Measurements from ENCODE around the gene TYW3. TPM values are rescaled to one million over a fixed set of nuclear protein-coding genes. Genes with fewer than 3 reads are reported as not detected.

TYW3 gene
- total and polyA plus RNA-seq, 5 donors: 18.7 to 25.1 (median 23.5) TPM

- H3K4me1 ChIP-seq (ENCODE audit: control insufficient read depth, insufficient read depth, low read length): no peaks in the 10 kb centered on the region
- no peak for ATAC-seq
Observed at GRCh38 chr1:74790453-74790852, 57.5 kb downstream of the TYW3 start.

GRCh38 chr1:74791491-74791890 lies 58.5 kb downstream of the TYW3 start:
- peaks cover 2% of the 10 kb centered on the region for H3K27me3 ChIP-seq (ENCODE audit: control insufficient read depth, insufficient read depth)
- 34% methylated on average over 2 of the region's 2 CpGs for WGBS
- ATAC-seq: no peak
- no peak overlapping the region for H3K4me3 ChIP-seq (ENCODE audit: low read length)
- H3K9me3 ChIP-seq (ENCODE audit: control insufficient read depth, low read length): no peaks in the 10 kb centered on the region
- intact Hi-C loops (cut with DNase I): no loop called here
- DNase-seq: no peak
- H3K27ac ChIP-seq (ENCODE audit: low read length): no peak overlapping the region
- no peaks in the 10 kb centered on the region for H3K4me1 ChIP-seq (ENCODE audit: control insufficient read depth, insufficient read depth, low read length)

More at GRCh38 chr1:74790453-74790852, 57.5 kb downstream of the TYW3 start:
- peaks cover 2% of the 10 kb centered on the region for H3K27me3 ChIP-seq (ENCODE audit: control insufficient read depth, insufficient read depth)
- H3K27ac ChIP-seq (ENCODE audit: low read length): no peak overlapping the region
- DNase-seq: no peak
- H3K4me3 ChIP-seq (ENCODE audit: low read length): no peak overlapping the region
- intact Hi-C loops (cut with DNase I): no loop called here
- no peaks in the 10 kb centered on the region for H3K9me3 ChIP-seq (ENCODE audit: control insufficient read depth, low read length)

- Histone ChIP-seq H3K4me1 (ENCODE audit: control insufficient read depth, insufficient read depth, low read length) (no peaks in the 10 kb centered on the region), H3K27me3 (ENCODE audit: control insufficient read depth, insufficient read depth) (no peaks in the 10 kb centered on the region), H3K9me3 (ENCODE audit: control insufficient read depth, low read length) (no peaks in the 10 kb centered on the region), H3K4me3 (ENCODE audit: low read length) (no peak overlapping the region), H3K27ac (ENCODE audit: low read length) (no peak overlapping the region)
- no peak for DNase-seq
- ATAC-seq: no peak
- intact Hi-C loops (cut with DNase I): no loop called here
Observed at GRCh38 chr1:74799119-74799657, 66.2 kb downstream of the TYW3 start.

- H3K27ac ChIP-seq (ENCODE audit: low read length): no peak overlapping the region
- ATAC-seq: no peak
- H3K4me3 ChIP-seq (ENCODE audit: low read length): no peak overlapping the region
- intact Hi-C loops (cut with DNase I): no loop called here
- 53% methylated on average over 9 of the region's 9 CpGs for WGBS
- DNase-seq: no peak
- H3K27me3 ChIP-seq (ENCODE audit: control insufficient read depth, insufficient read depth): no peaks in the 10 kb centered on the region
- no peaks in the 10 kb centered on the region for H3K4me1 ChIP-seq (ENCODE audit: control insufficient read depth, insufficient read depth, low read length)
- no peaks in the 10 kb centered on the region for H3K9me3 ChIP-seq (ENCODE audit: control insufficient read depth, low read length)
Observed at GRCh38 chr1:74811436-74812179, 78.7 kb downstream of the TYW3 start.

- H3K9me3 ChIP-seq (ENCODE audit: control insufficient read depth, low read length): no peaks in the 10 kb centered on the region
- DNase-seq: no peak
- H3K27me3 ChIP-seq (ENCODE audit: control insufficient read depth, insufficient read depth): no peaks in the 10 kb centered on the region
- intact Hi-C loops (cut with DNase I): no loop called here
- H3K4me3 ChIP-seq (ENCODE audit: low read length): no peak overlapping the region
- H3K4me1 ChIP-seq (ENCODE audit: control insufficient read depth, insufficient read depth, low read length): no peaks in the 10 kb centered on the region
- no peak overlapping the region for H3K27ac ChIP-seq (ENCODE audit: low read length)
- 58% methylated on average over 1 of the region's 1 CpG for WGBS
- no peak for ATAC-seq
Observed at GRCh38 chr1:74812180-74812541, 79.2 kb downstream of the TYW3 start.

Other genes with a start within 250 kb of the TYW3 start
- gene LRRC53, start 220.5 kb upstream of the TYW3 start, total RNA-seq: not detected
- gene LRRC53, start 220.5 kb upstream of the TYW3 start, polyA plus RNA-seq: not detected
- gene ERICH3, start 59.4 kb upstream of the TYW3 start, total RNA-seq: not detected
- 0.07 TPM for gene ERICH3, start 59.4 kb upstream of the TYW3 start, polyA plus RNA-seq
- gene CRYZ, start 102 bp upstream of the TYW3 start, total RNA-seq: 10 to 100 TPM; 26.6 to 51.1 (median 40.0) TPM
- gene CRYZ, start 102 bp upstream of the TYW3 start, polyA plus RNA-seq: 22.2 TPM